ENCODE results near the gene FCHO2. TPM values are rescaled to one million over a fixed set of nuclear protein-coding genes. Genes with fewer than 3 reads are reported as not detected.

The FCHO2 gene
- total and polyA plus RNA-seq, 2 of the 4 experiments (the other 2 are of a cell fraction), result 6.1 to 23.5 TPM

DNA sequence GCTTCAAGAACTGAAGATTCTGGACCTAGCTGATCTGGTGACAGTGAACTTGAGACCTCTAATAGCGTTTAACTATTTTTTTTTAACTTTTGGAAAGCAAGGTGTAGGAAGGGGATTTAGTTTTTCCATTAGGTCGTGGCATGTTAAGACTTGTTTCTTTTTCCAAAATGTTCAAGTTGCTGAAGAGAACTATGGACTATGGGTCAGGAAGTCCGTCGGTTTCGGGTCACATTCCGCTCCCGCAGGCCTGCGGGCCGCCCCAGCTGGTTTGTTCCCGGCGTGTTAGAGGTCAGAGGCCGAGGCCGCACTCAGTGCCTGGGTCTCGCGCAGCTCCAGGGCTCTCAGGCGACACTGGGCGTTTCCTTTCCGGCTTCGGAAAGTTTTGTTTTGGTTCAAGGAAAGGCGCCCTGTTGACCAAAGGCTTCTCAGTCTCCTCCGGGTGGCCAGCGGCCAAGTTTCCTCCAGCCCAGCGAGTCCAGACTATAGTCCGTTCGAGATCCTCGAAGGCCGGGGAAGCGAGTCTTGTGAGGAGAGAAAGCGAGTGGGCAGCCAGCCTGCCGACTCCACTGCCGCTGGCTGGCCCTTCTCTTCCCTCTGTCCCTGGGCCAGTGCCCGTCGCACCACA is 586 bp upstream of the FCHO2 start:
- peak overlapping the region; percentile 95 for H3K4ac ChIP-seq (ENCODE audit: low read depth, low read length)
- peak overlapping the region; percentile 26; the same call in 1 of the 3 replicates for H2BK15ac ChIP-seq (ENCODE audit: low read depth, low read length)
- in situ Hi-C loops (cut with MboI; ENCODE audit: low sequenced_read_pairs), result no loop called here
- H4K8ac ChIP-seq (ENCODE audit: low read depth in 2 of 2, low read length in 2 of 2), result peak overlapping the region; percentile 70 to 95
- peak overlapping the region; percentile 96 for H2AFZ ChIP-seq (replicated peaks; ENCODE audit: low read length, poor library complexity)
- H3K27ac ChIP-seq (ENCODE audit: insufficient read depth, low read length), result peak overlapping the region; percentile 96
- peaks cover 3 to 23% of the 10 kb centered on the region in 2 experiments; a peak in 2 of 4 replicates for H3K79me1 ChIP-seq (ENCODE audit: low read depth in 1 of 2, low read length in 2 of 2)
- peaks cover 8% of the 10 kb centered on the region for H3K9me1 ChIP-seq (ENCODE audit: insufficient read depth, low read length)
- WGBS, 2 experiments (ENCODE audit: extremely low coverage in 2 of 2, insufficient read length in 1 of 2), result 0% methylated on average over 17 of the region's 33 CpGs; no CpG with 5 or more reads in 1 of the 2 experiments
- H3K9ac ChIP-seq (ENCODE audit: low read depth, low read length), result peak overlapping the region; percentile 84
- peaks cover 13% of the 10 kb centered on the region for H3K4me1 ChIP-seq (ENCODE audit: control insufficient read depth, insufficient read depth, low read length)
- H3K14ac ChIP-seq (replicated peaks; ENCODE audit: low read depth, low read length), result peak overlapping the region; percentile 90
- no peaks in the 10 kb centered on the region for H3K9me3 ChIP-seq (ENCODE audit: control insufficient read depth, insufficient read depth, low read length)
- TF ChIP-seq SMC3 (IDR thresholded peaks at IDR 0.05; ENCODE audit: low read depth, low read length) (no peak), NFE2L2 (IDR thresholded peaks at IDR 0.05; ENCODE audit: low read depth, low read length) (no peak)
- DNase-seq (no peak), ATAC-seq (ENCODE audit: low read depth) (peak; percentile 33)
- no peaks in the 10 kb centered on the region for H3K27me3 ChIP-seq (ENCODE audit: control insufficient read depth, insufficient read depth, low read length)
- dilution Hi-C loops (cut with HindIII; ENCODE audit: low sequenced_read_pairs, unreplicated experiment), result no loop called here
- H2AK9ac ChIP-seq (replicated peaks; ENCODE audit: low read depth, low read length, poor library complexity), result peak overlapping the region; percentile 93
- peaks cover 5% of the 10 kb centered on the region; the same call in 1 of the 2 replicates for H4K20me1 ChIP-seq (ENCODE audit: insufficient read depth, low read length)
- peak overlapping the region; percentile 81 for H3K4me3 ChIP-seq (ENCODE audit: insufficient read depth, low read depth, low read length)
- H2BK20ac ChIP-seq (ENCODE audit: low read depth, low read length), result peak overlapping the region; percentile 11; the same call in 1 of the 2 replicates
- H4K91ac ChIP-seq (ENCODE audit: insufficient read depth, low read depth, low read length), result peak overlapping the region; percentile 93
- H4K5ac ChIP-seq (ENCODE audit: low read depth, low read length), result peak overlapping the region; percentile 96
- H3K4me2 ChIP-seq (ENCODE audit: low read depth, low read length), result peak overlapping the region; percentile 93
- H2AK5ac ChIP-seq (ENCODE audit: low read depth, low read length), result peak overlapping the region; percentile 65
- intact Hi-C loops (cut with micrococcal nuclease), result loop anchor here (2.0 to 5.0 kb wide), 3 partner anchors 262 to 497 kb away; no protein-coding TSS in a partner anchor
- peak overlapping the region; percentile 92 for H3K56ac ChIP-seq (ENCODE audit: extremely low read depth, insufficient read depth, low read length)
- TSS peak; percentile 77 for BruUV-seq (replicated peaks)
- peak overlapping the region; percentile 79 for H2BK120ac ChIP-seq (ENCODE audit: low read depth, low read length)
- H3K36me3 ChIP-seq (ENCODE audit: control insufficient read depth, insufficient read depth, low read length), result peaks cover 3% of the 10 kb centered on the region
- H2BK5ac ChIP-seq (ENCODE audit: low read depth, low read length, poor library complexity, severe bottlenecking), result peak overlapping the region; percentile 93
- H3K23ac ChIP-seq (ENCODE audit: low read depth, low read length), result peak overlapping the region; percentile 95
- CTCF ChIA-PET, result no interaction called here
- POLR2A ChIA-PET (ENCODE audit: unreplicated experiment), result interaction anchor here (1.2 kb wide), 1 partner anchor 11 kb away, joined by 4 read pairs; no protein-coding TSS in a partner anchor
- peak overlapping the region; percentile 92 for H3K18ac ChIP-seq (ENCODE audit: low read depth, low read length)

Data from IMR-90 (cell line).